ENCODE data around the gene HAVCR2.
"Not testable (repeated sequence)": the region's sequence is repeated elsewhere in the genome, so short reads cannot be mapped to it uniquely, and the experiment has no call there.

HAVCR2 gene

DNA sequence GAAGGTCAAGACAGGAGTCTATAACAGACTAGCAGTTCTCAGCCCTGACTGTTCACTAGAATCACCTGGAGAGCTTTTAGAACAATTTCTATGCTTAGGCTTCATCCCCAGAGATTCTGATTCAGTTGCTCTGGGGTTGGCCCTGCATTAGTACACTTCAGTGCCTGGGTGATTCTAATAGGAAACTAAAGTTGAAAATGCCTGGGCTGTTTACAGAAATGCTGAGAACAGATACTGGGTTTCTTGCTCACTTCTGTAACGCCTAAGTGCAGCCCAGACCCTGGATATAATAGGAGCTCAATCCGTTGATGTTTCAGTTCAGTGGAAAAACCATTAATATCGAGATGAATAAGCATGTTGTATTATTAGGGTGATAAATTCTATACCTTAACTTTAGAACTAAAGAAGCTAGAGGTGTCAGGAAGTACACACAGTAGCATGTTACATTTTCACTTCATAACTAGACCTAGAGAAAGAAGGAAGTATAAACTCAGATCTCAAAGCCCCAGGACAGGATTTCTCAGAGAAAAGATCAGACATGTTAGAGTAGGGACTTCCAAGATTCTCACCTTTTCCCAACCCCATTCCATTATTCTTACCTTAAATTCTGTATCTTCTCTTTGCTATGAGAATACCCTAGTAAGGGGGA, 20.4 kb downstream of the HAVCR2 start:
- DNase-seq (ENCODE audit: low read depth in 2 of 2): no peak

DNA sequence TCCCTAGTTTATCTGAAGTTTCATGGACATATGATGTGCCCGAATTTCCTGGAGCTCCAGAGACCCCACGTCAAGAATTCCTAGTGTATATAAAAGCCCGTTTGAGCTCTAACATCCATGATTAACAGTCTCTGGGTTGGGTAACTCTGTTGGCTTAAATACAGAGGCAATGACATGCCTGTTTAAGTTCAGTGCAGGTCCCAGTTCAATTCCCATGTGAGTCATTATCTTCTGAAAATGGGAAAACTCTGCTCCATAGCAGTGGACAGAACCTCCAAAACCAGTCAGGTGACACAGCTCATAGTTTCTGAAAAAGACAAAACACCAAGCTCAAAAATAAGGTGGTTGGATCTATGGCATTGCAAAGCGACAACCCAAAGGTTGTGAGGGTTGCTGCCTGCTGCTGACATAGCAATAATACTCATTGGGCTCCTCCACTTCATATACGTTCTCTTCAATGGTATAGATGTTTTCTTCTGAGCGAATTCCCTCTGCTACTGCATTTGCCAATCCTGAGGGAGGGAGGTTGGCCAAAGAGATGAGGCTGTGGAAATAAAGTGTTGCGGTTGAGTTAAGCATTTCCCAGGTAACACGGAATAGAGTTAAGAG, 22.0 kb downstream of the HAVCR2 start:
- no peak for DNase-seq (ENCODE audit: low read depth in 2 of 2)

- DNase-seq (ENCODE audit: low read depth in 2 of 2): no peak
Measured at GRCh38 chr5:157085930-157086329, 22.9 kb downstream of the HAVCR2 start.

DNA sequence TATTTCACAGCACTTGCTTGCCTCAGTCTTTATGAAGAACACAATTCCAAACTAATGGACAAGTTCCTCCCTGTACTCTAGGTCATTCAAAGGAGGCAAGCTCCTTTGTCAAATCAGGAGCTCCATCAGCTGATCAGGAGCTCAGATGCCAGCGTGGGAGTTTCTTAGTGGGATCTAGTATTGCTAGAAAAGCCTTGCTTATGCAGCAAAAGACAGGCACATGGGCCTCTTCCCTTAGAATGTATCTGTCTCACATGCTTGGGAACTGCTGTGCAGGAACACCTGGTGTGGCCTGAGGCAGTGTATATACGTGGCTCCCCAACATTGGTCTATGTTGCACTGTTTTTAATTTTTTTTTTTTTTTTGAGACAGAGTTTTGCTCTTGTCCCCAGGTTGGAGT, 28.6 kb downstream of the HAVCR2 start:
- no peak for DNase-seq (ENCODE audit: low read depth in 2 of 2)

GRCh38 chr5:157076558-157076957, 32.3 kb downstream of the HAVCR2 start:
- no peak for DNase-seq (ENCODE audit: low read depth in 2 of 2)

- peak in 1 of 2 donors; percentile 7 for DNase-seq (ENCODE audit: low read depth in 2 of 2)
Measured at GRCh38 chr5:157072508-157072907, 36.3 kb downstream of the HAVCR2 start.

GRCh38 chr5:157069949-157070348, 38.9 kb downstream of the HAVCR2 start:
- DNase-seq (ENCODE audit: low read depth in 2 of 2): no peak

GRCh38 chr5:157068785-157069184, 40.1 kb downstream of the HAVCR2 start:
- DNase-seq (ENCODE audit: low read depth in 2 of 2): no peak

GRCh38 chr5:157068339-157068738, 40.5 kb downstream of the HAVCR2 start:
- no peak for DNase-seq (ENCODE audit: low read depth in 2 of 2)

- DNase-seq (ENCODE audit: low read depth in 2 of 2): no peak
Measured at GRCh38 chr5:157067005-157067404, 41.8 kb downstream of the HAVCR2 start.

DNA sequence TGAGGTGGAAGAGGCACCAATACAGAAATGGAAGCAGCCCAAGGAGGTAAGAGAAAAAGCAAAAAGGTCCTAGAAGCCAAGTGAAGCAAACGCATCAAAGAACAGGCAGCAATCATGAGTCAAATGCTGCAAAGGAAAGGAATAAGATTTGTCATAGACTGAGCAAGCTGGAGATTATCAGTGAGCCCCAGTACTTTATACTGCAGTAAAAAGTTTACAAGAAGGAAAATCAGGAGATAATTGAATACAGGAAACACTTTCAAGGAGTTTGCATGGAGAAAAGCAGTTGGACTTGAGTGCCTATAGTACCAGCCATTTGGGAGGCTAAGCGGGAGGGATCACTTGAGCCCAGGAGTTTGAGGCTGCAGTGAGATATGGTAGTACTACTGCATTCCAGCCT, 42.8 kb downstream of the HAVCR2 start:
- DNase-seq (ENCODE audit: low read depth in 2 of 2): no peak

DNA sequence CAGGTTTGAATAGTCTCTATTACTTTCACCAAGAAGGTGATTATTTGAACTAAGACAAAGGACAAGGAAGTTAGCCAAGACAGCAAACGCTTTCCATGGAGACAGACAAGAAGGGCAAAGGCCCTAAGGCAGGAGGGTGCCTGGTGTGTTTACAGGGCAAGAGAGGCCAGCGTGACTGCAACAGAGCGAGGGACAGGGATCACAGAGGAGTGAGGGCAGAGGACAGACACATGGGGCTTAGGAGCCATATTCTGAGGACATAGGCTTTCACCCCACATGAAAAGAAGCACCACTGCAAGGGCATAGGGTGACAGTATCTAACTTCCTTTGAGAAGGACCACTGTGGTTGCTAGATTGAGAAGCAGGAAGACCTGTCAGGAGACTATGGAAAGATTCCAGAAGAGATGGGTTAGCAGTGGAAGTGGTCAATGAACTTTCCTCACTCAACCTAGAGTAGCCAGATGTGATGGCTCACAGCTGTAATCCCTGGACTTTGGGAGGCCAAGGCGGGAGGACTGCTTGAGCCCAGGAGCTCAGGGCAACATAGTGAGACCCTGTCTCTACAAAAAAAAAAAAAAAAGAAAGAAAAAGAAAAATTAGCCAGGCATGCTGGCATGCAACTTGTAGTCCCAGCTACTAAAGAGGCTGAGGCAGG, 44.9 kb downstream of the HAVCR2 start:
- DNase-seq (ENCODE audit: low read depth in 2 of 2): no peak

DNA sequence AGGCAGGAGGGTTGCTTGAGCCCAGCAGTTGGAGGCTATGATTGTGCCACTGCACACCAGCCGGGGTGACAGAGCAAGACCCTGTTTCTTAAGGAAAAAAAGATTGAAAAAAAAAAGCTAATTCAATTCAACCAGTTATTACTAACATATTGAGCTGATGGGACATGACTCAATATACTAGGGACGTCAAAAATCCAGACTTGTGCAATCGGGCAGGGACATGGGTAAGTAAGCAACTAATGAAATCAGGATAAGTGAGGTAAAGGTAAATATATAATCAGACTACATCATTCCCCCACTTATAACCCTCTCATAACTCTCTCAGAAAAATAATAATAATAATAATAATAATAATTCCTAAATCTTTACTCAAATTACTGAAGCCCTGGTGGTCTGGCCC, 49.0 kb downstream of the HAVCR2 start:
- DNase-seq (ENCODE audit: low read depth in 2 of 2): no peak

- no peak for DNase-seq (ENCODE audit: low read depth in 2 of 2)
Measured at GRCh38 chr5:157059093-157059539, 49.7 kb downstream of the HAVCR2 start, which contains the start of gene HAVCR1. Gene HAVCR1, minus strand, starts transcription at chr5:157059116. Its CDS starts 1,173 bp downstream, at chr5:157057943.

GRCh38 chr5:157057459-157058370, 51.1 kb downstream of the HAVCR2 start:
- no peak for DNase-seq (ENCODE audit: low read depth in 2 of 2)

GRCh38 chr5:157056848-157057247, 52.0 kb downstream of the HAVCR2 start:
- DNase-seq (ENCODE audit: low read depth in 2 of 2): not testable (repeated sequence)

- DNase-seq (ENCODE audit: low read depth in 2 of 2): no peak
Measured at GRCh38 chr5:157051604-157052245, 57.1 kb downstream of the HAVCR2 start.

DNA sequence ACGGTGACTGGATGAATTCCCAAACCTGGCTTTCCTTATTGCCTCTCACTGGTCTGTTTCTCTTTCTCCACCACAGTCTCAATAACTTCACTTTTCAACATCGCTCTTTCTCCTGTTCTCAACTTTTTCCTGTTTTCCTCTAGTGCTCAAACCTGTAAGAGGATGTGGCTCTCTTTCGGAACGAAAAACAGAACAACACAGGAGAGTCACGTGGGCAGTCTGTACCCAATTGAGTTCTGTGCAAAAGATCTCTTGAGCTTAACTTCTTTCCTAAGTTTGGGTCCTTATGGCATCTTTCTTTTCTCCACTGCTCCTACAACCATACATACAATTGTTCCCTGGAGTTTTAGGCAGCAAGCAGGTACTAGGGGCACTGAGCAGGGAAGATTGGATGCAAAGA, 58.8 kb downstream of the HAVCR2 start:
- DNase-seq (ENCODE audit: low read depth in 2 of 2): no peak

GRCh38 chr5:157049605-157050004, 59.2 kb downstream of the HAVCR2 start:
- DNase-seq (ENCODE audit: low read depth in 2 of 2): no peak

DNA sequence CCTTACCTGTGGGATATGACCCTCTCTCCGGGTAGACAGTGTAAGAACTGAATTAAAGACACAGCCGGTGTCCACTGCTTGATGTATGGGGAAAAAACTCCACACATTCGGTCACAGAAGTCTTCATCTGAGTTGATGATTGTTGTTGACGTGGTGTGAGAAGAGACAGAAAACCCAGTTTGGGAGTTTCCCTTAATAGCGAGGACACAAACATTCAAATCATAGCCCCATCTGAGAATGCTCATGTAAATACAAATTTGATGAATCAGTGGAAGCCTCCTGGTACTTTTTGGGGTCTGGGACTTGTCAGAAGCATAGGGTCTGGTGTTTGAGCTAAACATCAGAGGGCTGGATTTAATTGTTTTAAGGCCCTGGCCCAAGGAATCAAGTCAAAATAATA, 60.9 kb downstream of the HAVCR2 start:
- DNase-seq (ENCODE audit: low read depth in 2 of 2): no peak

- not testable (repeated sequence) for DNase-seq (ENCODE audit: low read depth in 2 of 2)
Measured at GRCh38 chr5:157047016-157047415, 61.8 kb downstream of the HAVCR2 start.
